Astrocyte (in vitro differentiated cells and primary cell): ENCODE data around the gene TSACC.

Experiments used
- EZH2 ChIP-seq: IDR thresholded peaks from 2 replicates; pipeline ENCODE4 v1.6.1; 2012; ENCODE audit warnings: mild to moderate bottlenecking, low read length, inconsistent platforms; ENCODE audit not compliant: insufficient read depth
- TF ChIP-seq, protein P1 (sequence below): IDR thresholded peaks from 2 replicates; pipeline ENCODE4 v1.5.1; 2011; ENCODE audit warnings: low read depth, mild to moderate bottlenecking, inconsistent platforms, low read length, moderate library complexity; ENCODE audit not compliant: insufficient read depth

DNA sequence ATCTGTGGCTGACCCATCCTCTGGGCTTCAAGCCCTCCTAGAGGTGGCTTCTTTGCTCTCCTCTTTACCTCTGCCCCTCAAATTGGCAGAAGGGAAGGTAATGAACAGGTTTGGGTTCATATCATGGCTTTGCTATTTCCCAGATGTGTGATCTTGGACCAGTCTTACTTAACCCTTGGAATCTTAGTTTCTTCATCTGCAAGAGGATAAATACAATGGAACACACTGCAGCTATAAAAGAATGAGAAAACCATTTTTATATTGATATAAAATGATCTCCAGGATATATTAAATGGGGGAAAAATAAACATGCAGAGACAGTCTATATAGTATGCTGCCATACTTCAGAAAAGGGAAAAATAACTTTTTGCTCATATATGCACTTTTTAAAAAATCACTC is 48.5 kb upstream of the TSACC start:
- TF ChIP-seq, protein P1, sequence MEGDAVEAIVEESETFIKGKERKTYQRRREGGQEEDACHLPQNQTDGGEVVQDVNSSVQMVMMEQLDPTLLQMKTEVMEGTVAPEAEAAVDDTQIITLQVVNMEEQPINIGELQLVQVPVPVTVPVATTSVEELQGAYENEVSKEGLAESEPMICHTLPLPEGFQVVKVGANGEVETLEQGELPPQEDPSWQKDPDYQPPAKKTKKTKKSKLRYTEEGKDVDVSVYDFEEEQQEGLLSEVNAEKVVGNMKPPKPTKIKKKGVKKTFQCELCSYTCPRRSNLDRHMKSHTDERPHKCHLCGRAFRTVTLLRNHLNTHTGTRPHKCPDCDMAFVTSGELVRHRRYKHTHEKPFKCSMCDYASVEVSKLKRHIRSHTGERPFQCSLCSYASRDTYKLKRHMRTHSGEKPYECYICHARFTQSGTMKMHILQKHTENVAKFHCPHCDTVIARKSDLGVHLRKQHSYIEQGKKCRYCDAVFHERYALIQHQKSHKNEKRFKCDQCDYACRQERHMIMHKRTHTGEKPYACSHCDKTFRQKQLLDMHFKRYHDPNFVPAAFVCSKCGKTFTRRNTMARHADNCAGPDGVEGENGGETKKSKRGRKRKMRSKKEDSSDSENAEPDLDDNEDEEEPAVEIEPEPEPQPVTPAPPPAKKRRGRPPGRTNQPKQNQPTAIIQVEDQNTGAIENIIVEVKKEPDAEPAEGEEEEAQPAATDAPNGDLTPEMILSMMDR = no peak
- TF ChIP-seq EZH2 = no peak
